ENCODE results near the gene NR5A2.

GRCh38 chr1:200182701-200183100, 155.2 kb downstream of the NR5A2 start:
- TF ChIP-seq CTCF (IDR thresholded peaks at IDR 0.05) (no peak), ZFX (IDR thresholded peaks at IDR 0.05; ENCODE audit: borderline replicate concordance) (no peak)

Data from 22Rv1 (cell line).